WTC11 (cell line): Measurements from ENCODE around the gene TSHZ1.

Source experiments
- FOXP4 ChIP-seq: sonication (generic); formaldehyde crosslinking; IDR thresholded peaks from 2 replicates; pipeline ENCODE4 v1.8.0; 2022; ENCODE audit warnings: mild to moderate bottlenecking, missing genetic modification reagents
- TF ChIP-seq, protein P1 (sequence below): fragments of 200-600 bp; IDR thresholded peaks from 2 replicates; pipeline ENCODE4 v1.8.0; 2022; ENCODE audit warnings: antibody characterized with exemption

GRCh38 chr18:75279381-75279780 is 68.8 kb downstream of the TSHZ1 start:
- TF ChIP-seq, protein P1, sequence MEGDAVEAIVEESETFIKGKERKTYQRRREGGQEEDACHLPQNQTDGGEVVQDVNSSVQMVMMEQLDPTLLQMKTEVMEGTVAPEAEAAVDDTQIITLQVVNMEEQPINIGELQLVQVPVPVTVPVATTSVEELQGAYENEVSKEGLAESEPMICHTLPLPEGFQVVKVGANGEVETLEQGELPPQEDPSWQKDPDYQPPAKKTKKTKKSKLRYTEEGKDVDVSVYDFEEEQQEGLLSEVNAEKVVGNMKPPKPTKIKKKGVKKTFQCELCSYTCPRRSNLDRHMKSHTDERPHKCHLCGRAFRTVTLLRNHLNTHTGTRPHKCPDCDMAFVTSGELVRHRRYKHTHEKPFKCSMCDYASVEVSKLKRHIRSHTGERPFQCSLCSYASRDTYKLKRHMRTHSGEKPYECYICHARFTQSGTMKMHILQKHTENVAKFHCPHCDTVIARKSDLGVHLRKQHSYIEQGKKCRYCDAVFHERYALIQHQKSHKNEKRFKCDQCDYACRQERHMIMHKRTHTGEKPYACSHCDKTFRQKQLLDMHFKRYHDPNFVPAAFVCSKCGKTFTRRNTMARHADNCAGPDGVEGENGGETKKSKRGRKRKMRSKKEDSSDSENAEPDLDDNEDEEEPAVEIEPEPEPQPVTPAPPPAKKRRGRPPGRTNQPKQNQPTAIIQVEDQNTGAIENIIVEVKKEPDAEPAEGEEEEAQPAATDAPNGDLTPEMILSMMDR = no peak
- TF ChIP-seq FOXP4 (CRISPR knock-in tag) = no peak
